Retinal pigment epithelial cell (primary cell): ENCODE data around the gene MMAB.
"Not testable (repeated sequence)": the region's sequence is repeated elsewhere in the genome, so short reads cannot be mapped to it uniquely, and the experiment has no call there.

Experiments used
- DNase-seq: peaks from one replicate; pipeline ENCODE4 v3.0.0-alpha.2; 2010; ENCODE audit warnings: low read depth
- H3K4me3 ChIP-seq: 2 replicates; pipeline ENCODE4 v1.5.1; 2011; ENCODE audit warnings: mild to moderate bottlenecking, low read length, control low read depth, moderate library complexity
- TF ChIP-seq, protein P1 (sequence below): conservative IDR thresholded peaks from 2 replicates; pipeline ENCODE4 v1.5.1; 2011; ENCODE audit warnings: low read depth, low read length, control low read depth, inconsistent platforms

MMAB gene

DNA sequence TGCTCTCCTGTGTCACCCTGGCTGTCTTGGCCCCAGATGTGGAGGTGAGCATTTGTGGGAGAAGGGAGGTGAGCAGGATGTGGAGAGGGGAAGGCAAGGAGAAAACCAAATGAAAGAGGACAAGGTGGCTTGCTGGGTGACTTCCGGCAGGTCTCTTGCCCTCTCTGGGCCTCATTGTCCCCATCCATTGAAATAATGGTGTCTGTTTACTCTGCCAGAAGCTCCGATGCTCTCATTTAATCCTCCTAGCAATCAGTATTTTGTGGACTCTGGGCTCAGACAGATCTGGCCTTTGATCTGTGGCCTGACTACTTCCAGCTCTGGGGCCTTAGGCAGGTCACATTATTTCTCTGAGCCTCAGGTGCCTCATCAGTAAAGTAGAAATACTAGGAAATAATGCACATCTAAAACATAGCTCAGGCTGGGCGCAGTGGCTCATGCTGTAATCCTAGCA, 30.9 kb upstream of the MMAB start:
- TF ChIP-seq, protein P1, sequence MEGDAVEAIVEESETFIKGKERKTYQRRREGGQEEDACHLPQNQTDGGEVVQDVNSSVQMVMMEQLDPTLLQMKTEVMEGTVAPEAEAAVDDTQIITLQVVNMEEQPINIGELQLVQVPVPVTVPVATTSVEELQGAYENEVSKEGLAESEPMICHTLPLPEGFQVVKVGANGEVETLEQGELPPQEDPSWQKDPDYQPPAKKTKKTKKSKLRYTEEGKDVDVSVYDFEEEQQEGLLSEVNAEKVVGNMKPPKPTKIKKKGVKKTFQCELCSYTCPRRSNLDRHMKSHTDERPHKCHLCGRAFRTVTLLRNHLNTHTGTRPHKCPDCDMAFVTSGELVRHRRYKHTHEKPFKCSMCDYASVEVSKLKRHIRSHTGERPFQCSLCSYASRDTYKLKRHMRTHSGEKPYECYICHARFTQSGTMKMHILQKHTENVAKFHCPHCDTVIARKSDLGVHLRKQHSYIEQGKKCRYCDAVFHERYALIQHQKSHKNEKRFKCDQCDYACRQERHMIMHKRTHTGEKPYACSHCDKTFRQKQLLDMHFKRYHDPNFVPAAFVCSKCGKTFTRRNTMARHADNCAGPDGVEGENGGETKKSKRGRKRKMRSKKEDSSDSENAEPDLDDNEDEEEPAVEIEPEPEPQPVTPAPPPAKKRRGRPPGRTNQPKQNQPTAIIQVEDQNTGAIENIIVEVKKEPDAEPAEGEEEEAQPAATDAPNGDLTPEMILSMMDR: no peak
- DNase-seq: no peak
- no peak overlapping the region for H3K4me3 ChIP-seq

DNA sequence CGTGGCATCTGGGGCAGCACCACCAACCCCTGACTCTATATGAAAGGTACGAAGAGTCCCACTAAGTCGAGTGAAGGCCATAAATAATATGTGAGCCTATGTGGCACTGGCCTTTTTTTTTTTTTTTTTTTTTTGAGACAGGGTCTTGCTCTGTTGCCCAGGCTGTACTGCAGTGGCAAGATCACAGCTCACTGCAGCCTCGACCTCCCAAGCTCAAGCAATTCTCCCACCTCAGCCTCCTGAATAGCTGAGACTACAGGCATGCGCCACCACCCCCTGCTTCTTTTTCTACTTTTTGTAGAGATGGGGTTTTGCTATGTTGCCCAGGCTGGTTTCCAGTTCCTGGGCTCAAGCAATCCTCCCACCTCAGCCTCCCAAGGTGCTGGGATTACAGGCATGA, 28.8 kb upstream of the MMAB start:
- not testable (repeated sequence) for DNase-seq, H3K4me3 ChIP-seq

DNA sequence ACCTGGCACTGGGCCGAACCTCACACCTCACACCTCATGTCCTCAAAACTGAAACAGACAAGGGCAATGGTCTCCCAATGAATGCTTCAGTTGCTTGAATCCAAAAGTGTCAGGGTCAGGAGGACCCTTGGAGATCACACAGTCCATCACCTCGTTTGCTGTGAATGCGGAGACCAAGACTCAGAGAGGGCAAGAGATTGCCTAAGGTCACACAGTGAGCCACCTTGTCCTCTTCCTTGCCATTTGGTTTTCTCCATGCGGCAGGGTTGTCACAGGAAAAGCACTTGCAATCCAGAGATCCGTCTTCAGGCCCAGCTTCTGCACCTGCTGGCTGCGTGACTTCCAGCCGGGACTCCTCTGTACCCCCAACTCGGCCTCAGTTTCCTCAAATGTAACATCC, 28.3 kb upstream of the MMAB start:
- H3K4me3 ChIP-seq: no peak overlapping the region
- no peak for DNase-seq
- TF ChIP-seq, protein P1: no peak

DNA sequence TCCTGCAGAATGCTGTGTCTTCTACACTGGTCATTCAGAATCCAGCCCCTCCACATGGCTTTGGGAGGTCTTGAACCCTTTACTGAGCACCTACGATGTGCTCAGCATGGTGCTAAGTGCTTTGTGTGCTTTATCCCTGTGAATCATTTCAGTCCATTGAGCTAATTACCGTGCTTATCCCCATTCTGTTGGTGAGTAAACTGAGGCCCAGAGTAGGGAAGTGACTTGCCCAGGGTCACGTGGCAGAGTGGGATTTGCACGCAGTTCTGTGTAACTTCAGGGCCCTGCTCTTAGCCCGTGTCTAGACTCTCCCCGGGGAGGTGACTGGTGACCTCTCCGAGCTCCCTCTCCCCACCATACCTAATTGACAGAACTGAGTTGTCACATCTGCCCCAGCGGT, 27.7 kb upstream of the MMAB start:
- TF ChIP-seq, protein P1: no peak
- DNase-seq: no peak

DNA sequence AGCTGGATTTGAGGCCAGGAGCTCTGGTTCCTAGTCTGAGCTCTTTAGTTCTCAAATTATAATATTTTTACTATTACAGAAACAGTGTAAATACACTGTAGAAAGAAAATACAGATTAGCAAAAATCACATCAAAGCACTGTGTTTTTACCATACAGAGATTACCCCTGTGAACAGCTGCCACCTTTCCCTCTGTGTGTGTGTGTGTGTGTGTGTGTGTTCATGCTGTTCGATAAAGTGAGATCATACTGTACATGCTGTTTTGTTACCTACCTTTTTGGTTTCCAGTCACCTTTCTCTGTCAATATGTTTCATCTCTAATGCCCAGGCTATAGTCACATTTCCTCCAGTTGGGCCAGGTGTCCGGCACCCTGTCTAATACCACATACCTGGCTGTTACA, 27.2 kb upstream of the MMAB start:
- TF ChIP-seq, protein P1: no peak
- no peak for DNase-seq
- no peak overlapping the region for H3K4me3 ChIP-seq

More for the DNA sequence above, 27.7 kb upstream of the MMAB start:
- no peak overlapping the region for H3K4me3 ChIP-seq

DNA sequence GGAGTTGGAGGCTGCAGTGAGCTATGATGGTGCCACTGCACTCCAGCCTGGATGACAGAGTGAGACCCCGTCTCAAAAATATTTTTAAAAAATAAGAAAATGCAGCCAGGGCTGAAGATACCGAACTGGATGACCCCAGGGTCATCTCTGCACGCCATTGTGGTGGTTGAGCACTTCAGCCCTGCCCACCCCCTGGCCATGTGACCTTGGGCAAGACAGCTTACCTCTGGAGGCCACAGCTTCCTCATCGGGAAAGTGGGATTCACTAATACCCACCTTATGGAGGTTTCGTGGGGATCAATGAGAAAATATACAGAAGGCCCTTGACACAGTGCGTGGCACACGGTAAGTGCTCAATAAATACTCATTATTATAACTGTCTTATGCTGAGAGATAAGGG, 25.8 kb upstream of the MMAB start:
- TF ChIP-seq, protein P1: no peak
- H3K4me3 ChIP-seq: no peak overlapping the region
- no peak for DNase-seq

DNA sequence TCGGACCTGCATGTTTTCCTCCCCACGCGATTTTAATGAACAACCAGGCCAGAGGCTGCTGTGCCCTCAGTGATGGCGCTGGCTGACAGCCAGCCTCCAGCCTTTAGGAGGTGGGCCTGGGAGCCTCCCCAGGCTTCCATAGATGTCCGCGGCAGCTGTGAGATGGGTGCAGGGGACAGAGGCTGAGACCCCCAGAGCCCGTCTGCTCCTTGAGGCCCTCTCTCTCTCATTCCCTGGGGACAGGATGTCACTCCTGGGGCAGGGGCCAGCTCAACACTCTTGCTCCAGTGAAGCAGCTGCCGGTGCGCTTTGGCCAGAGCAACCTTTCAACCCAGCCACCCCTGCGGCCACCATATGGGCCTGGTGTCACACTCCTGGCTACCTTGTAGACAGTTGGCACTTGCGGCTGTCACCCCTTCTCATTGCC, 25.1 kb upstream of the MMAB start:
- TF ChIP-seq, protein P1: no peak

More for the DNA sequence above, 25.1 kb upstream of the MMAB start:
- no peak overlapping the region for H3K4me3 ChIP-seq
- DNase-seq: no peak
